ENCODE data around the gene RAB4A.

- TF ChIP-seq CTCF (IDR thresholded peaks at IDR 0.05; ENCODE audit: insufficient read depth, low read length, poor library complexity, severe bottlenecking): no peak
- no peak for TF ChIP-seq EZH2phosphoT487 (conservative IDR thresholded peaks at IDR 0.05; ENCODE audit: low read length)
Observed at GRCh38 chr1:229334269-229334668, 63.4 kb downstream of the RAB4A start.

Data from SU-DHL-6 (cell line).